K562 treated with DMSO at 1 percent for 48 hours (cell line): ENCODE results near the gene RAD23B. TPM values are rescaled to one million over a fixed set of nuclear protein-coding genes. Genes with fewer than 3 reads are reported as not detected.

Experiments
- total RNA-seq: library from RNA; unstranded; fragments of 300-600 nt; gene quantifications from 2 replicates; pipeline ENCODE4 v1.2.3, GENCODE V29; 2022; ENCODE audit warnings: low replicate concordance; ENCODE audit errors: extremely low read depth

RAD23B gene
- total RNA-seq, result not detected in 2 replicates

GRCh38 chr9:107282759-107283622, at the start of gene RAD23B:
TSS of gene RAD23B (plus strand) at chr9:107283279. CDS start at chr9:107283630, 351 bp downstream.

Other genes with a start within 250 kb of the RAD23B start
- not detected in 2 replicates for gene KLF4, start 206.5 kb downstream of the RAD23B start, total RNA-seq